HT-29 (cell line): ENCODE measurements around the gene SIGLEC9. TPM values are rescaled to one million over a fixed set of nuclear protein-coding genes. Genes with fewer than 3 reads are reported as not detected.

Experiments used
- DNase-seq: peaks from one replicate; pipeline ENCODE4 v3.0.0-alpha.2; 2015; ENCODE audit warnings: low spot score
- total RNA-seq: library from RNA; depleted of rRNA; stranded (reverse); fragments of >200 nt; shearing (Covaris generic); gene quantifications from 2 replicates; pipeline ENCODE4 v1.2.3, GENCODE V29; 2014

Gene SIGLEC9
- total RNA-seq, 1 experiment from 2014 or later, result not detected

DNA sequence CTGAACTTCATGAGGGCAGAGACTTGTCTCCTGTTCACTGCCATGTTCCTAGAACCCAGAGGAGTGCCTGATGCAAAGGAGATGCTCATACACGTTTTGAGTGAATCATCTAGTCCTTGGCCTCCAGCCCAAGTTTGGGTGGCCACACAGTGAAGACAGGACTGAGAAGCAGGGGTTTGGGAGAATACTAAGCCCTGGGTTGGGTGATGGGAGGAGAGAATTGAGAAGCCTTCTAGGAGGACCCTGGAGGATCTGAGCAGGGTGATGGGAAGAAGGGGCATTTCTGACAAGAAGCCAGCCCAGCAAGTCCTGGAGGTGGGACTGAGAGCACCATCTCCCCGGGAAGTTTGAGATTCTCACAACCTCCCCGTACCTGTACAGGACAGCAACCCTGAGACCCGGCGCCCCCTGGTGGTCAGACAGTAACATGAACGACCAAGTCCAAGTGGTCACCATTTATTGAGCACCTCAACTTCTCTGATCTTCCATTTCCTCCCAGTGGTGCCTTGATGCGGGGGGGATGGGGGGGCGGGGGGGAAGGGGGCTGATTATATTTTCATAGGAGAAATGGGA is 27.5 kb upstream of the SIGLEC9 start:
- peak; percentile 89 for DNase-seq

- no peak for DNase-seq
These were observed 26.9 kb upstream of the SIGLEC9 start for GRCh38 chr19:51097796-51098195.

DNA sequence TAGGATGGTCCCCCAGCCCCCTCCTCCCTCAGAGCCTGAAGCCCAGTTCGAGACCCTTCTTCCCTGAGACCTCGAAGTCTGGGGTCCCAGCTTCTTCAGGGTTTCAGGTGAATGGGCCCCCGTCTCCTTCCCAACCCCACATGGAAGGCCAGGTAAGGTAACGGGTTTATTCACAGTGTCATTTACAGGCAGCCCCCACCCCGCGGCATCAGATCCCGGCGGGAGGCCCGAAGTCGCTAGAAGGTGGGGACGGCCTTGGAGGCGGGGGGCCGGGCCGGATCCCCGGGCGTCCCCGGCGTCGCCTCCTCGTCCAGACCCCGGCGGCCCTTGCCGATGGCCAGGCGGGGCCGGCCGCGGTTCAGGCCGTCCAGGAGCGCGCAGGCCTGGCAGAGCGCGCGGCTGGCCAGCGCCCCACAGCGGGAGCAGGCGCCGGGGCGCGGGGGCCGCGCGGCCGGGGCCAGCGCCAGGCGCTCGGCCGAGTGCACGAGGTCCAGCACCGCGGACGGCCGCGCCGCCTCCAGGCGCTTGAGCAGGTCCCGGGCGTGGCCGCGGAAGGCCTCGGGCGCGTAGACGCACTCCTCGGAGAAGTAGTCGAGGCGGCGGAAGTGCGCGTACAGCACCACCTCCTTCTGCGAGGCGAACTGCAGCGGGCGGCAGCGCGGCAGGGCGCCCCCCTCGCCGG is 26.2 kb upstream of the SIGLEC9 start:
- DNase-seq, result no peak

- DNase-seq, result no peak
These were observed 25.7 kb upstream of the SIGLEC9 start for GRCh38 chr19:51099047-51099382.

DNA sequence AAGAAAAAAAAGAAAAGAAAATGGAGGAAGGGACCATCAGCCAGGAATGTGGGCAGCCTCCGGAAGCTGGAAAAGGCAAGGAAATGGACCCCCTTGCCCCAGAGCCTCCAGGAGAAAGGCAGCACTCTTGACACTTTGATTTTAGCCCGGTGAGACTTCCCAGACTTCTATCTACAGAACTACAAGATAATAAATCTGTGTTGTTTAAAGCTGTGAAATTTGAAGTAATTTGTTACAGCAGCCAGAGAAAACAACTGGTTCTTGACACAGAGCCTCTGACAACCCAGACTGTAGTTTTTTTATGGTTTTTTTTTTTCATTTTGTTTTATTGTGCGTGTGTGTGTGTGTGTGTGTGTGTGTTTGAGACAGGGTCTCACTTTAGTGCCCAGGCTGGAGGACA is 24.1 kb upstream of the SIGLEC9 start:
- no peak for DNase-seq

DNA sequence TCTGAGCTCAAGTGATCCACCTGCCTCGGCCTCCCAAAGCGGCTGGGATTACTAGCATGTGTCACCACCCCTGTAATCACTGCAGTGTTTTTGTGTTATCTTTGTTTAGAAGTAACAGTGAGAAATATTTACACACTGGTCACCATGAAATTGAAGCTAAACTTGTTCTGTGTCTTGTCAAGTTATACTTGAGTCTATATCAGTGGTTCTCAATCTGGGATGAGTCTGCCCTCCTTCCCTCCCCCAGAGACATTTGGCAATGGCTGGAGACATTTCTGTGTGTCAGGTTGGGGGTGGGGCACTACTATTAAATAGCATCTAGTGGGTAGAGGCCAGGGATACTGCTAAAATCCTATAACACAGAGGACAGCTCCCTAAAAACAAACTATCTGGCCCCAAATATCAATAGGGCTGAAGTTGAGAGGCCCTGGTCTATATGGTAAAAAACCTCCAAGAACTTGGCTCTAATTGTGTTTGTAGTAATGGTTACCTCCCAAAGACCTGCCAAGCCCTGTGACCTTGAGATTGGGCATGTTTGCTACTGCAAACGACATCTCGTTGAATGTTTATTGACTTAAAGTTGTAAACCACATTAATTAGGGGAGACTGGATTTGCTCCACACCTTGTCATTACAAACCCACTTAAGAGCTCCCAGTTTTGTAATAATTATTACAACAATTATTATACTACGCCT is 23.4 kb upstream of the SIGLEC9 start:
- DNase-seq, result no peak

DNA sequence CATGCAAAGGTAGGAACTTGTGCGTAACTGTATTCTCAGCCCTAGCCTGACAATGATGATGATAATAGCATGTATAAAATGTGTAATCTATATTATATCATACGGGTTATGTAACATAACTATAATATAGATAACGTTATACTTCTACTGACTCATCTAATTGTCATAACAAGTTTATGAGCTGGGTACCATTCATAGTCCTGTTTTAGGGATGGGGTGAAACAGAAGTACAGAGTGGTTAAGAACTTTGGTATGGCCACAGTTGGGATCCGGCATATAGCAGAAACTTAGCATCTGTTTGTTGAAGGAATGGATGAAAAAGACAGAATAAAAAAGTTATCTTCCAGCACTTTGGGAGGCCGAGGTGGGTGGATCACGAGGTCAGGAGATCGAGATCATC is 21.7 kb upstream of the SIGLEC9 start:
- no peak for DNase-seq

DNA sequence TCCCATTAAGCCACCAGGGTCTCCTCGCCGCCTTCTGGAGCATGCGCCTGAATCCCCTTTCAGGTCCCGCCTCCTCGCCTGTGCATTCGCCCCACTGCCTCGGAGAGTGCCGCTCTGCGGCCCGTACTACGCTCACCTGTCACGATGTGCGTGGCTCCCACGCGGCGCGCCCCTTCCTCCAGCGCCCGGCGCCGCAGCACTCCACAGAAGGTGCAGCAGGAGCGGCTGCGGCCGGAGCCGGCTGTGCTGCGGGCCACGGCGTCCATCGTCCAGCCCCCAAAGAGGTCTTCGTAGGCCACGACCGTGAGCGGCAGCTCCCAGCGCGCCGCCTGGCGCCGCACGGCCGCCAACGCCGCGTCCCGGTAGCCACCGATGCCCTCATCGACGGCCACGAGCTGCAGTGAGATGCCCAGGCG is 20.8 kb upstream of the SIGLEC9 start:
- no peak for DNase-seq

DNA sequence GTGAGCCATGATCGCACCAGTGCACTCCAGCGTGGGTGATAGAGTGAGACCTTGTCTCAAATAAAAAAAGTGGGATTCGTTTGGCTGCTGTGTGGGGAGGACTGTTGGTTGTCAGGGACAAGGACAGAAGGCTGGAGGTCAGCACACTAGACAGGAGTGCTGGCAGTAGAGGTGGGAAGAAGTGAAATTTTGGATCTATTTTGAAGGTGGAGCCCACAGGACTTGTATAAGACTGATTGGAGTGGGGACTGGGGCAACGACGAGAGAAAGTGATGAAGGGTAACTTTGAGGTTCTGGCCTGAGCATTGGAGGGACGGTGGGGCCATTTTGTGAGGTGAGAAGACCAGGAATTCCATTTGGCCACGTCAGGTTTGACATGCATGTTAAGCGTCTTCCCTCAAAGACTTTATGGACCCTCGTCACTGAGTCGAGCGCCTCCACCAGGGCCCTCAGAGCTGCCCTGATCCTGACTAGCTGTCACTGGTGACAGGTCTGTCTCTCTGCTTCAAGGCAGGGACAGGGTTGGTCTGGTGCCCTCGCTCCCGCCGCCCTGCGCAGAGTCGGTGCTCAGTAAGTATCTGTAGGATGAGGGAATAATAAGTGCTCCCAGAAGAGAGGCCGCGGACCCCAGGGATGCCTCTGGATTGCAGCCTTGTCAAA is 17.2 kb upstream of the SIGLEC9 start:
- DNase-seq, result no peak

GRCh38 chr19:51108066-51108804 is 16.5 kb upstream of the SIGLEC9 start, which contains the start of gene CTU1:
Gene CTU1, minus strand, starts transcription at chr19:51108409. Its CDS starts 3,840 bp downstream, at chr19:51104569.
- peak; percentile 100 for DNase-seq

- DNase-seq, result no peak
These were observed 15.9 kb upstream of the SIGLEC9 start for GRCh38 chr19:51108805-51109146.

- no peak for DNase-seq
These were observed 14.1 kb upstream of the SIGLEC9 start for GRCh38 chr19:51110666-51110971.

DNA sequence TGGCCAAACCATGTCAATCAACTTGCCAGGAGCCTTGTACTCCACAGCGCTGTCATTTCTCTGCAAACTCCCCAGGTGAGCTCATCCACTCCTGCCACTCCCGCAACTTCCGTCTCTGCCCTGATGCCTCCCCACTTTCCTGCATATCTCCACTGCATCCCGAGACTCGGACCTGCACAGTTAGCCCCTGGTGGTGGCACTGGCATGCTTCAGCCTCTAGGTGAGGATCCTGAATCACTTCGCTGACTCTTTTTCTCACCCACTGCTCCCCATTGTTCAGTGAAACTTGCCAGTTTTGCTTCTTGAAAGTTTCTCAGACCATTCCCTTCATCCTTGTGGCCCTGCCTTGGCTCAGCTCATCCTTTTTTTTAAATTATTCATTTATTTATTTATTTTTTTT is 13.1 kb upstream of the SIGLEC9 start:
- DNase-seq, result peak; percentile 66

DNA sequence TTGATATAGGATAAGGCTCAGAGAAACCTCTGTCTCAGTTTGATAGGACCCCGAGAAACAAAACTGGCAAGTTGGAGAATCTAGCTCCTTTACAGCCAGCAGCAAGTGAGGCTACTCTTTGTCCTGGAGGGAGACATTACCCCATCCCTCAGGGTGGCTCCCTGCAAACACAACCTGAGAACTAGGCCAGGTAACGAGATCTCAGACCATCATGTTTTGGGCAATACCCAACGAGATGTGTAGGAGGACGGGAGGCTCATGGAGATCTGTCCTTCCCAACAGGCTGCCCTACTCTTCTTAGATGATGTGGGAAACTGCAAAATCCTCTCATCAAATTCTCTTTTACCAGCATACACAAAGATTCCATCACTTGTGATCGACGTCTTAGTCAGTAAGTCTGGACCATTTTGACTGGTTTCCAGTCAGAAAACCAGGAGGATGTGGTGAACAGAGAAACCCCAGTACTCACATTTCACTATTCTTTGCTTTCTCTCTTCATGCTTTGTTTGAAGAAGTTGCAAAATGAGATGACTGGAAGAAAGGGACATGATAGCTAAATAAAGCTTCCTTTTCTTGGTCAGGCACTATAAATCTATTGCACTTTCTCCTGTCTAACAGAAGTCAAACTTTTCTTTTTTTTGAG is 10.5 kb upstream of the SIGLEC9 start:
- DNase-seq, result no peak

GRCh38 chr19:51116736-51117286 is 7.9 kb upstream of the SIGLEC9 start:
- no peak for DNase-seq

DNA sequence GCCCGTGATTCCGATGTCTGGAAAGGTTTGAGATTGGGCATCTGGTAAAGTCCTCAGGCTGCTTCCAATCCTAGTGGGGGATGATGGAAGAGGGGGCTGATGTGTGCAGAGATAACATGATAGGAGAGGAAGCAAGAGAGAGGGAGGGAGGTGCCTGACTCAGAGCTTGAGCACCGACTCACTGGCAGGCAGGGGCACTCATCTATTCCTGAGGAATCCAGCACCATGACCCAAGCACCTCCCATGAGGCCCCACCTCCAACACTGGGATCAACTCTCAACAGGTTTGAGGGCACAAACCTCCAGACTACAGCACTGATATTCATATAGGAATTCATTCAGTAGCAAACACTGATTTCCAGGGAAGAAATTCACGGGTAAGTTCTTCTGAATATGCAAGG is 5.6 kb upstream of the SIGLEC9 start:
- DNase-seq, result no peak

DNA sequence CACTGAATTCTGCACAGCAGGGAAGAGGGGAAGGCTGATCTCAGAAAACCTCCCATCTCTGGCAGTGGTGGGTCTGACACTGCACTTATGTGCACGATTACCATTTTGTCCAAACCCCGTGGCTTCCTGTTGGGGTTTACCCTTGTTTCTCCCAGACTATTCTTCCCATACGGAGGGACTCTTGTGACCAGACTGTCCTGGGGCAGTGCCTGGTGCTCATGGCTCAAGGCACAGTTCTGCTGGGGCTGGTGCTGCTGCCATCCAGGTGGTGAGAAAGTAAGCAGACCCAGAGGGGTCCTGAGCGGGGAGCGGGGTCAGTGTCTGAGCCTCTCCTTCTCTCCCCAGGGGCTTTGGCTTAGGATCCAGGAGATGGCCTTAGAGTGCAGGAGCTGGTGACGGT is 5.1 kb upstream of the SIGLEC9 start:
- DNase-seq, result no peak

GRCh38 chr19:51120160-51120559 is 4.5 kb upstream of the SIGLEC9 start:
- no peak for DNase-seq

DNA sequence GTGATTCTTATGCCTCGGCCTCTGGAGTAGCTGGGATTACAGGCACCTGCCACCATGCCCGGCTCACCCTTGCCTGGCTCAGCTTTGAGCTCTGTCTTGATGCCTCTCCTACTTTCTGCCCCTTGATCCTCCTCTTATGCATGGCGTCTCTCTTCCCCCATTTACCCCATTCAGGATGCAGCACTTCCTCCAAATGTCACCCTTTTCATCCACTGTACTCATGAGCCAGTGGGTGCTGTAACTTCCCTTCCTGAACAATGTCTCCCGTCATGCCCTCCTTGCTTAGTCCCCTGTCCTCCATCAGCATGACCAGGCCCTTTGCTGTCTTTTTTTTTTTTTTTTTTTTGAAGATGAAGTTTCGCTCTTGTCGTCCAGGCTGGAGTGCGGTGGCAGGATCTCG is 3.4 kb upstream of the SIGLEC9 start:
- DNase-seq, result no peak

- no peak for DNase-seq
These were observed 2.4 kb upstream of the SIGLEC9 start for GRCh38 chr19:51122112-51122981.
